HepG2 (cell line): ENCODE measurements around the gene NT5C. TPM values are rescaled to one million over a fixed set of nuclear protein-coding genes. Genes with fewer than 3 reads are reported as not detected.

Experiments
- ATAC-seq: fragments of 200-7000 bp; cut with Tn5 transposase; 3 replicates; pipeline ENCODE4 v1.9.1; 2020; ENCODE audit warnings: mild to moderate bottlenecking, moderate library complexity
- BruUV-seq: library from RNA; stranded (reverse); fragments of 400-500 nt; replicated peaks from 2 replicates; lab custom pipeline; 2021; lab: Mats Ljungman, UMichigan
- CTCF ChIA-PET: fragments of 300-600 bp; formaldehyde crosslinking; extraction: SDS; loops from one replicate; lab custom pipeline; 2021; ENCODE audit warnings: low total read pairs, inconsistent platforms, low intra/inter-chr PET ratio; lab: Yijun Ruan, JAX
- POLR2A ChIA-PET: fragments of 350-600 bp; sonication (Branson Sonifier 250); formaldehyde crosslinking; loops from one replicate; lab custom pipeline; 2020; ENCODE audit warnings: antibody characterized with exemption, inconsistent platforms; lab: Yijun Ruan, JAX
- DNase-seq: peaks from one replicate; pipeline ENCODE4 v3.0.0-alpha.2; 2015; ENCODE audit warnings: low spot score
- FAIRE-seq: peaks from 3 replicates; lab custom pipeline; 2011; peaks lifted over from hg19 to GRCh38; lab: Jason Lieb, UNC
- H2AFZ ChIP-seq: one replicate; pipeline ENCODE4 v1.6.1; 2011; ENCODE audit warnings: low read length, inconsistent platforms
- H3K27ac ChIP-seq: fragments of 300-600 bp; 3 replicates; pipeline ENCODE4 v1.8.0; 2011; ENCODE audit warnings: mixed run types, mild to moderate bottlenecking, mixed read lengths, low read length, inconsistent platforms; ENCODE audit not compliant: insufficient read depth; ENCODE audit errors: extremely low read length
- H3K27me3 ChIP-seq, 2 experiments: fragments of 200-600 bp in 1 of 2; 2 replicates in 1 of 2; 3 replicates in 1 of 2; pipeline versions ENCODE4 v1.6.0 to v1.8.0; 2011; ENCODE audit warnings: low read length in 2 of 2, mild to moderate bottlenecking in 2 of 2, moderate library complexity in 2 of 2, inconsistent platforms in 1 of 2; ENCODE audit not compliant: insufficient read depth in 2 of 2, control insufficient read depth in 1 of 2
- H3K36me3 ChIP-seq, 2 experiments: fragments of 200-600 bp in 1 of 2; replicated peaks in 1 of 2; 2 replicates in 1 of 2; 3 replicates in 1 of 2; pipeline versions ENCODE4 v1.5.1 to v1.8.0; 2011; ENCODE audit warnings: low read length in 2 of 2, inconsistent platforms in 1 of 2; ENCODE audit not compliant: insufficient read depth in 2 of 2, control insufficient read depth in 1 of 2
- H3K4me1 ChIP-seq: 2 replicates; pipeline ENCODE4 v1.5.1; 2012; ENCODE audit warnings: low read length, inconsistent platforms; ENCODE audit not compliant: insufficient read depth
- H3K4me2 ChIP-seq: 2 replicates; pipeline ENCODE4 v1.6.0; 2011; ENCODE audit warnings: low read depth, low read length, inconsistent platforms
- H3K4me3 ChIP-seq, 3 experiments: fragments of 200-600 bp in 1 of 3; sonication (generic), shearing (Covaris generic) in 1 of 3; replicated peaks in 1 of 3; 2 replicates each; pipeline ENCODE4 v1.5.1; 2011 to 2016; ENCODE audit warnings: low read length in 3 of 3, inconsistent platforms in 2 of 3, low read depth in 2 of 3, mild to moderate bottlenecking in 2 of 3, control low read depth in 1 of 3, mixed read lengths in 1 of 3; ENCODE audit not compliant: insufficient read depth in 1 of 3
- H3K79me2 ChIP-seq: one replicate; pipeline ENCODE4 v1.6.1; 2011; ENCODE audit warnings: low read length, inconsistent platforms; ENCODE audit not compliant: insufficient read depth
- H3K9ac ChIP-seq: 2 replicates; pipeline ENCODE4 v1.6.0; 2011; ENCODE audit warnings: mild to moderate bottlenecking, low read depth, low read length, inconsistent platforms; ENCODE audit not compliant: insufficient read depth
- H3K9me3 ChIP-seq: 2 replicates; pipeline ENCODE4 v1.5.1; 2012; ENCODE audit warnings: mild to moderate bottlenecking, low read length
- H4K20me1 ChIP-seq: 2 replicates; pipeline ENCODE4 v1.6.0; 2011; ENCODE audit warnings: inconsistent platforms, mild to moderate bottlenecking, low read length, moderate library complexity; ENCODE audit not compliant: insufficient read depth
- HNF4A ChIP-seq: sonication (generic); formaldehyde crosslinking; IDR thresholded peaks from 2 replicates; pipeline ENCODE4 v1.4.0; 2020; ENCODE audit warnings: missing genetic modification reagents
- RARA ChIP-seq: IDR thresholded peaks from 2 replicates; pipeline ENCODE4 v1.6.1; 2016; ENCODE audit warnings: missing genetic modification reagents, missing compliant biosample characterization
- ZNF205 ChIP-seq: IDR thresholded peaks from 2 replicates; pipeline ENCODE4 v1.6.1; 2018; ENCODE audit warnings: missing biosample characterization, missing genetic modification reagents
- ZNF362 ChIP-seq: sonication (generic); formaldehyde crosslinking; IDR thresholded peaks from 2 replicates; pipeline ENCODE4 v1.4.0; 2020; ENCODE audit warnings: missing genetic modification reagents, mild to moderate bottlenecking, borderline replicate concordance
- ZNF501 ChIP-seq: sonication (generic); formaldehyde crosslinking; IDR thresholded peaks from 2 replicates; pipeline ENCODE4 v1.5.1; 2020; ENCODE audit warnings: mild to moderate bottlenecking, moderate library complexity, missing genetic modification reagents
- ZNF652 ChIP-seq: IDR thresholded peaks from 2 replicates; pipeline ENCODE4 v1.6.1; 2016; ENCODE audit warnings: low read depth, borderline replicate concordance
- WGBS: methylation state at CpG from one replicate; pipeline ENCODE4 v1.1.6; 2017; ENCODE audit warnings: low lambda C conversion rate; 5-methylcytosine and 5-hydroxymethylcytosine counted together
- in situ Hi-C: cut with HindIII; loops from 2 replicates; pipeline ENCODE4 v1.10.0; 2017; ENCODE audit warnings: low pct_unique_long_range_greater_than_20kb; ENCODE audit not compliant: extremely low pct_ligation_motif_present
- intact Hi-C: fragments of 100-400 bp; cut with micrococcal nuclease; formaldehyde crosslinking; loops from one replicate; pipeline ENCODE4 v1.10.0; 2022; ENCODE audit not compliant: unreplicated experiment
- polyA plus RNA-seq, 8 experiments: library from polyadenylated mRNA; depleted of rRNA in 3 of 8; stranded (reverse) in 7 of 8; unstranded in 1 of 8; fragments of >200 nt; fragmentation: Illumina TruSeq in 4 of 8; extraction: Trizol in 4 of 8; gene quantifications; 2 replicates each; pipeline versions ENCODE4 v1.2.1 to v1.2.3, GENCODE V29; 2011 to 2016; ENCODE audit warnings: low read depth in 4 of 8, missing spikeins in 1 of 8, mixed read lengths in 1 of 8; ENCODE audit not compliant: insufficient read depth in 1 of 8
- total RNA-seq, 5 experiments: library from RNA; depleted of rRNA; stranded (reverse); fragments of >200 nt; fragmentation: Illumina TruSeq; extraction: Trizol; gene quantifications; 2 replicates each; pipeline ENCODE4 v1.2.3, GENCODE V29; 2016; ENCODE audit warnings: low read depth in 1 of 5

NT5C gene
- total and polyA plus RNA-seq, 2 of the 13 experiments (the other 11 are each of a cell fraction or from before 2014, with no cell fraction given), result 42.8 to 48.6 TPM

GRCh38 chr17:75173526-75173925, 42.0 kb upstream of the NT5C start:
- Histone ChIP-seq H3K9ac (no peak overlapping the region), H2AFZ (no peak overlapping the region), H3K27me3 (no peaks in the 10 kb centered on the region), H4K20me1 (peaks cover 7% of the 10 kb centered on the region), H3K4me3 (no peak overlapping the region), H3K4me2 (no peak overlapping the region), H3K36me3 (peaks cover 25 to 82% of the 10 kb centered on the region in 2 experiments), H3K27ac (no peak overlapping the region), H3K79me2 (peaks cover 38% of the 10 kb centered on the region), H3K9me3 (no peaks in the 10 kb centered on the region), H3K4me1 (no peaks in the 10 kb centered on the region)
- intact Hi-C loops (no loop called here), in situ Hi-C loops (no loop called here)
- 95% methylated on average over 4 of the region's 4 CpGs for WGBS
- FAIRE-seq (no peak), DNase-seq (no peak), ATAC-seq (no peak)
- POLR2A ChIA-PET, result interaction anchor here (2.4 to 3.1 kb wide), 2 partner anchors 19 to 59 kb away, joined by 8 to 12 read pairs; no protein-coding TSS in a partner anchor
- TF ChIP-seq ZNF652, result peak; percentile 62
- TF ChIP-seq HNF4A (CRISPR knock-in tag), result no peak
- BruUV-seq, result no TSS peak
- CTCF ChIA-PET, result no interaction called here

GRCh38 chr17:75168998-75169397, 37.5 kb upstream of the NT5C start:
- POLR2A ChIA-PET, result interaction anchor here (1.2 to 3.3 kb wide), 2 partner anchors 14 kb away, joined by 4 to 13 read pairs; partner anchors contain the start of gene SUMO2

More at GRCh38 chr17:75168998-75169397, 37.5 kb upstream of the NT5C start:
- Histone ChIP-seq H3K4me3 (no peak overlapping the region), H3K4me1 (no peaks in the 10 kb centered on the region), H3K27ac (peak overlapping the region; percentile 27), H3K27me3 (no peaks in the 10 kb centered on the region), H2AFZ (no peak overlapping the region), H3K36me3 (peaks cover 14 to 61% of the 10 kb centered on the region in 2 experiments), H3K9me3 (no peaks in the 10 kb centered on the region), H3K79me2 (peaks cover 11% of the 10 kb centered on the region), H4K20me1 (peaks cover 7% of the 10 kb centered on the region), H3K4me2 (no peak overlapping the region), H3K9ac (no peak overlapping the region)
- ATAC-seq, result peak; percentile 52; the same call in 2 of the 3 replicates
- 86% methylated on average over 4 of the region's 4 CpGs for WGBS
- no peak for DNase-seq
- TF ChIP-seq RARA (CRISPR knock-in tag) (0 out of 2 replicates have a peak, but pooled peaks have one; percentile 8), ZNF501 (CRISPR knock-in tag) (peak; percentile 46; the same call in 1 of the 2 replicates), ZNF205 (CRISPR knock-in tag) (no peak), ZNF362 (peak; percentile 40; the same call in 1 of the 2 replicates)
- CTCF ChIA-PET, result no interaction called here
- intact Hi-C loops, result no loop called here
- in situ Hi-C loops, result no loop called here
- no peak for FAIRE-seq
- BruUV-seq, result no TSS peak
